Measurements from ENCODE around the gene DCUN1D1.

The DCUN1D1 gene

DNA sequence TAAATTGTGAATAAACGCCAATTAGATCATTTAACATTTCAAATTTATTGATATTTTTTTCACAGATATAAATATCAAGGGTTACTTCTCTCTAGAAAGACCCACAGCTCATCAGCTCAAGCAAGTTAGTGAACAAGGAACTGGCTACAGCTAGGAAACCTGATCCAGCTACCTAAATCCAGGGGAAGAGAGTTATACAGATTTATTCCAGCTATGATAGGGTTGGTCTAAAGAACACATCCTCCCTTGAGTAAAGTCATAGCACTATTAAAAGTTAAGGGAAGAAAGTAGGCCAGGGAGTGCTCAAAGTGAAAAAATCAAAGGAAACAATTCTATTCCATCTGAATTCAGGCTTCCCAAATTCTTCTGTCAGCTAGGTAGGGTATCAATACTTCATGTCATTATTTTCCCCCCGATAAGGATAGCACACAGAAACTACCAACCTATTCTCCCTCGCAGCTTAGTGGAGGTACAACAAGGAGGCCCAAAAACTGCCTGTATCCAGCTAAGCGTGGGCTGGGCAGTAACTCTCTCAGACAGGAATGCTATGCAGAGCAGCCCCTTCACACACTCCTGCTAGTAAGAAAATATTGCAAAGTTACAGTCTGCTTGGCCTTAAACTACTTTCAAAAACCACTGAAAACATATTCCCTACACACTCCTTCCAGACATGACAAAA lies 44.0 kb downstream of the DCUN1D1 start:
- DNase-seq (ENCODE audit: low read depth), result no peak

DNA sequence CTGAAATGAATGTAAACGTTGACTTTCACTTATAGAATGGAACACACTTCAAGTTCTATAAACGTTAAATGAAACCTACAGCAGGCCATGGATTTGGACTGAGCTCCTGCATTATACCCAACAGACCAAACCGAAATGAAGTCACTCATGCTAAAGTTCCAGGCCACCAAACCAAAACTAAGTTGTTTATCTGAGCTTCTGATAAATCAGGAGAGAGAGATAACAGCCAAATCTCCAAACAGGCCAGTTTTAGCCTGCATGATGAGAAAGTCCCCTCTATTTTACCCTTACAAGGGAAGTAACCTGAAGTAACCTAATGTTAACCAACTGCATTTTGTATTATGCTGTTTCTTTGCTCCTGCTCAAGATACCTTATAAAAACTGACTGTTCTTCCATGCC lies 44.5 kb downstream of the DCUN1D1 start:
- DNase-seq (ENCODE audit: low read depth), result no peak

DNA sequence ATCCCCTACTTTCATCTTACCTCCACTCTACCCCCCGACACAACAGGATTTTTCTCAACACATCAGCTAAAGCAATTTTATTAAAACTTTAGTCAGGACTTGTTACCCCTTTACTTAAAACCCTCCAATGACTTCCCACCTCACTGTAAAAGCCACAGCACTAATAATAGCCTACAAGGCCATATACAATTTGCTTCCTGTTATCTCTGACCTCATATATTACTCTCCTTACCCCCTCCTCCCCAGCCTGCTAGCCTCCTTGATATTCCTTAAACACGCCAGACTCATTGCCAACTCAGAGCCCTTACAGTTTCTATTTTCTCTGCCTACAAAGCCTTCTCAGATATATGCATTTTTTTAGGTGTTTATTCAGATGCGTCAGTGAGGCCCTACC lies 54.4 kb downstream of the DCUN1D1 start:
- DNase-seq (ENCODE audit: low read depth), result no peak

DNA sequence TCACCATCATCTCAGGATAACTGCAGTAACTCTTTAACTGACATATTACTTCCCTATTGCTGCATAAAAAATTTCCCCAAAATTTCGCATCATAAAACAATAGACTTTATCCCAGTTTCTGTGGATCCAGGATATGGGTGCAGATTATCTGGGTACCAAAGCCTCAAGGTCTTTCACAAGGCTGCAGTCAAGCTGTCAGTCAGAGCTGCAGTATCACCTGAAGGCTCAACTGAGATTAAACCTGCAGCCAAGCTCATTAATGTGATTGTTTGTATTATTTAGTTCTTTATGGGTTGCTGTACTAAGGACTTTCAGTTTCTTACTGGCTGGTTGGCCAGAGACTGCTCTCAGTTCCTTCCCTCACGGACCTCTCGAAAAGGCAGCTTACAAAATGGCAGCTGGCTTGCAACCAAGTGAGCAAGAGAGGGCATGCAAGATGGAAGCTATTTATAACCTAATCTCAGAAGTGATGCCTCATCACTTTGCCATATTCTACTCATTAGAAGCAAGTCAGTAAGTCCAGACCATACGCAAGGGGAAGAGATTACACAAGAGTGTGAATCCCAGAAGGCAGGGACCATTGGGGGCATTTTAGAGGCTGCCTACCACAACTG lies 54.9 kb downstream of the DCUN1D1 start:
- DNase-seq (ENCODE audit: low read depth), result no peak

DNA sequence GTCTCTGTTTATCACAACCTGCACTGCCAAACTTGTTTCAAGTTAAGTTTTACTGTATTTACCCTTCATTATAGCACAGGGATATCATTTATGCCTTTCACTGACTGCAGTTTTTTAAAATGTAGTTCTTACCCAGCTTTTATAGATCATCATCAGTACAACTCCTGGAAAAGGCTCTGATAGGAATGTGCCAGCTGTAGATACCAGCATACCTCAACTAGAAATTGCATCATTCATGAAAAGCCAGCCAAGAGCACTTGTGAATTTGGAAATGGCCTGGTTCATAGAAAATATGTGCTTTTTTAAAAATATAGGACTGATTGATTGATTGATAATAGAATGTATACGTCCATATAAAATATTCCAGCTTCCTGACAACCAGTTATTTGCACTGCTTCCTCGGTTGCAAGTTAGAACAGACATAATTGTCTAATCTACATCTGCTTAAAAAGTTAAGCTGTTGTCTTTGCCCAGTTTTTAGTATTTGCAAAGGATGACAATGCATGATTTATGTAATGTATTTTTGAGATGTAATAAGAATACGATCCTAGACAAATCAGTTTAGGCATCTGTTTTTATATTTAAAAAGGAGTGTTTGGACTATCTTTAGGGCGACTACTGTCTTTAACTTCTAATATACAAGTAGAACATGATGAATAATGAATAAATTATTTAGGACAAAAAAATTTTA lies 58.5 kb downstream of the DCUN1D1 start:
- DNase-seq (ENCODE audit: low read depth), result no peak

DNA sequence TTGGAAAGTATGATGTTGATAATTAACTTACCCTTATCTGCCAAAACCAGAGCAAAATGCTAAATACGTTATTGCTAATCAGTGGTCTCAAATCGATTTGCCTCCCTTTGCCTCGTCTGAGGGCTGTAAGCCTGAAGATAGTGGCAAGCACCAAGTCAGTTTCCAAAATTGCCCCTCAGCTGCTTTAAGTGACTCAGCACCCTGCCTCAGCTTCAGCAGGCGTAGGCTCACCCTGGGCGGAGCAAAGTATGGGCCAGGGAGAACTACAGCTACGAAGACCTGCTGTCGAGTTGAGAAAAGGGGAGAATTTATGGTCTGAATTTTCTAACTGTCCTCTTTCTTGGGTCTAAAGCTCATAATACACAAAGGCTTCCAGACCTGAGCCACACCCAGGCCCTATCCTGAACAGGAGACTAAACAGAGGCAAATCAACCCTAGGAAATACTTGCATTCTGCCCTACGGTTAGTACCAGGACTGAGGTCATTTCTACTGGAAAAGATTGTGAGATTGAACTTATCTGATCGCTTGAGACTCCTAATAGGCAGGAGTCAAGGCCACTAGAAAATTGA lies 59.7 kb downstream of the DCUN1D1 start:
- no peak for DNase-seq (ENCODE audit: low read depth)

DNA sequence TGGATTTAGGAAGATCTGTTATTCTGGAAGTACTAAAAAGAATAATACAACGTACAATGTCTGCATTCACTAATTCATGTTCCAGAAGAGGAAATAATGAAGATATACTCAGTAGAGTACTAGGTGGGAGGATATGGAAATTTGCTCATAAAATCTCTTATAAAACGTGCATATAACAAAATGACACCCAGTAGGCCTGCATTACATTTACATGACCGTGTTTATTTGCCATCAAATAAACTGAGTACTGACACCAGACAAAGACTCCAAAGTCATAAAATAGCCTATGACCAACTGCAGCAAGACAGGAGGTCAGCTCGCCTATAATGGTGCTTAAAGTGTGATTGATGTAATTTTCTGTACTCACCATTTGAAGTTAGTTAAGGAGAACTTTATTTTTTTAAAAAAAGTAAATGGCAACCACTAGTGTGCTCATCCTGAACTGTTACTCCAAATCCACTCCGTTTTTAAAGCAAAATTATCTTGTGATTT lies 60.4 kb downstream of the DCUN1D1 start:
- no peak for DNase-seq (ENCODE audit: low read depth)

DNA sequence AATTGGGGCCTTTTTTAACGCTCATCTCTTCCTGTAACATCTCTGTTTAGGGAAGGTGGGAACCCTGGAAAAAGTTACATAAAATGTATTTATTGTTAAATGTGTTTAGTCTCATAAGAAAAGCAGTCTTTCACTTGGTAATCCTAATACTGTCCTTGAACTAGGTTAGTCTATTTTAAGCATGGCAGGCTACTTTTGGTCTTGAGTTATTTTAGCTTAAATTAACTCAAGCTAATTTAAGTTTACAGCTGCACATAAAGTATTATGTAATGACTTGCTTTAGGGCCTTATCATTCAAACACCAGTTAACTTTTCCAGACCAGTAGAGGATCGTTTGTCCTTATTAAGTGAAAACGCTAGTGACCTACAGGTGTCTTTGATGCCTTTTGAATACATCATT lies 63.2 kb downstream of the DCUN1D1 start:
- no peak for DNase-seq (ENCODE audit: low read depth)

DNA sequence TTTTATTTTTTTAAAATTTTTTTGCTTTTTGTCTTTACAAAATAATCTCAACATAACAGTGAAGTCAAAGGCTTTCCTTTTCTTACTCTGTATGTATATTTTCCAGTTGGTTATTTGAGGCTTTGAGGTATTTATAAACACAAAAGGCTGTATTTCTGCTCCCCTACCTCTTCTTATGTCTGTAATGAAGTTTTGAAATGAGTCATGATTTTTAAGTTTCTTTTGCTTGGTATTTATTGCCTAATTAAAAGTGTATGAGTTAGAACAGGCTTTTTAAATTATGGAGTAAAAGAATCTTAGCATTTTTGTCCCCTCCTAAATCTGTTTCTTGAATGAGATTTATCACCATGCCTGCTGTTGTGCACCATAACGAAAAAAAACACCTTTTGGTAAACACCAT lies 66.0 kb downstream of the DCUN1D1 start:
- DNase-seq (ENCODE audit: low read depth), result no peak

DNA sequence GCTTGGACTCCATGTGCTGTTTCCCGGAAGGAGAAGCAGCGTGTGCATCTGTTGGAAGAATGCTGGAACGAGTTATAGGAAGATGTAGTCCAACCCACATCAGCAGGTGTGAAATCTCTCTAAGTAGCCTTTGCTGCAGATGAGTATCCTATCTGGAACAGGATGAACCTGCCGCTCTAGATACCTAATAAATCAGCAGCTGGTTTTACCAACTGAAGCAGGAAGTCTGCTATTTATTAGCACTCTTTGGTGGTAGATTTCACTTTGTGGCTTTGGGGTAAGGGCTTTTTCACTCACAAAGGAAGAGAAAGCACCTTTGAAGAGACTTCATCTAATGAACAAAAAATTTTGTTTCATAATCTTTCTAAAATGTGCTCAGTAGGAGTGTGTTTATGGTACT lies 66.4 kb downstream of the DCUN1D1 start:
- DNase-seq (ENCODE audit: low read depth), result no peak

DNA sequence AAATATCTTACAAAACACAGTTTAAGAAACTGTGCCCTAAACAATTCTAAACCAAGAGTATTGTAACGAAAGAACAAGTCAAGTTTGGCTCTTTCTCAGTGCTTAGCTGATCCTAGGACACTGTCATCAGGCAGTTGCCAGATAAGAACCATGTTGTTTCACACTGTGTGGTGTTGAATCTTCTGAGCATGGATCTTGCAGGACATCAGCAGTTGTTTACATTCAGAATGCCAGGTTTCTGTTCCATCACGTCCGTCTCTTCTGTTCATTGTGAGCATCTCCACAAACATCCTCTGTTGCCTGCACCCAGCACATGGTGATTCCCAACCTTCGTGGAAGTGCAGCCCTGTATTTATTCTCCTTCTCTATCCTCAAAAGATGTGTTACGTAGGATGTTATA lies 67.9 kb downstream of the DCUN1D1 start:
- no peak for DNase-seq (ENCODE audit: low read depth)

DNA sequence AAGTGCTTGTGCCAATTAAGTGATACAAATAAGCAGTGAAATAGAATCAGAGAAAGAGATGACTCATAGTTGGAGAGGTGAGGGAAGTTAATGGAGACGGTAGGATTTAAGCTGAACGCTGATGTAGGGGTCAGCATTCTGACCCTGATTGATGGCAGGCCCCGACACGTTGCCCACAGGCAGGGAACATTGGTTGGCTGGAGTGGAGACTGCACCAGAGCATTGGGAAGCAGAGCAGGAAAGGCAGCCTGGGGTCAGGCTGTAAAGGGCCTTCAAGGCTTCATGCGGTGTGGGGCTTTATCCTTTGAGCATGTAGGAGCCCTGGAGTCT lies 68.6 kb downstream of the DCUN1D1 start:
- DNase-seq (ENCODE audit: low read depth), result no peak

DNA sequence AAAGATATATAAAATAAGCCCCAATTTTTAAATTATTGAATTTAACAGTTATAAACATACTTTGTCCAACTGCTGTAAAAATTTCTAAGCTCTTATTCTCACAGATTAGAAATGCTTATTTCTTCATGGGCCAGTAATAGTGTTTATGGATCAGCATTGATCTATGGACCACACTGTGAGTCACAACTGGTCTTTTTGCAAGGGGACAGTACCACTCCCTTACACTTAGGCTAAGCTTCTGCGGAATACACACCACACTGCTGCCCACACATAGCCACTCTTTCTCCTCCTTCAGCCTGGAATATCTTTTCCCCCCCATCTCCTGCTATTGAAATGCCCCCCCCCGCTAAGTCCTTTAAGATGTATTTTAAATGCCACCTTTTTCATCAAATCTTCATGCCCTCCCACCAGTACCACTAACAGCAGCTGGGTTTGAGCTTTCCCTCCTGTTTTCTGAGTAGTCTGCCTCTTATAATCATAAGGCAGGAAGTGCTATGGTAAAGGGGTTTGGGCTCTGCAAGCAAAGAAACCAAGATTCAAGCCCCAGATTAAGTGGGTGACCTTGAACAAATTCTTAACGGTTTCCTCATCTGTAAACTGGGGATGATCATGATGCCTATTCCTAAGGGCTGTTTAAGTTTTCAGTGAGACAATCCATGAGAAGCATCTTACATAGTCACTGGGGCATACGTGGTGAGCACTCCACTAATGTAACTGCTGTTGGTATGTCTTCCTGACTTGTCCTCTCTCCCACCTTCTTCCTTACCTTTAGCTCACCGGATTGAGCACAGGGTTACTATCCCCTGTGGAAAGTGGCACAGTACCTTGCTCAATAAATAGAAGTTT lies 69.2 kb downstream of the DCUN1D1 start:
- DNase-seq (ENCODE audit: low read depth), result no peak

DNA sequence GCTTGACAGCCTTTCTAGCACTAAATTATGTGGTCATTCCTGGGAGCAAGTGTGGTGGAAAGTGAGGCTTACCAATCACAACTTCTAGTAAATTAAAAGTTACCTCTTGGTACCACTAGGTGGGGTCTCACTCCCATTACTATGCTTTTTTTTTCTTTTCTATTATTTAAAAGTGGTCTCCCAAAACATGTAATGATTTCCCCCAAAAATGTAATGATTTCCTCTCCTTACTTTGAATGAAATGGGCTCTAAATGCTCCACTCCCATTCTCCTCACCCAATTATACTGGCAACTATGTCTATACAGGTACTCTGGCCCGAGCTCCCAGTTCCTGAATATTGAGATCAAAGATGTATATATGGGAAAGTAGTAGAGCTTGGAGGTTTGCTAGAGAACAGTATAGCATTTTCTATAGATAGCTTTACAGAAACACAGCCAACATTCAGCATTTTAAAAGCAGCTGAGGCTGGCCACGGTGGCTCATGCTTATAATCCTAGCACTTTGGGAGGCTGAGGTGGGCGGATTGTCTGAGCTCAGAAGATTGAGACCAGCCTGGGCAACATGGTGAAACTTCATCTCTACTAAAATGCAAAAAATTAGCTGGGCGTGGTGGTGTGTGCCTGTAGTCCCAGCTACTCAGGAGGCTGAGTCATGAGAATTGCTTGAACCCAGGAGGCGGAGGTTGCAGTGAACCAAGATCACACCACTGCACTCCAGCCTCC lies 70.9 kb downstream of the DCUN1D1 start:
- no peak for DNase-seq (ENCODE audit: low read depth)

DNA sequence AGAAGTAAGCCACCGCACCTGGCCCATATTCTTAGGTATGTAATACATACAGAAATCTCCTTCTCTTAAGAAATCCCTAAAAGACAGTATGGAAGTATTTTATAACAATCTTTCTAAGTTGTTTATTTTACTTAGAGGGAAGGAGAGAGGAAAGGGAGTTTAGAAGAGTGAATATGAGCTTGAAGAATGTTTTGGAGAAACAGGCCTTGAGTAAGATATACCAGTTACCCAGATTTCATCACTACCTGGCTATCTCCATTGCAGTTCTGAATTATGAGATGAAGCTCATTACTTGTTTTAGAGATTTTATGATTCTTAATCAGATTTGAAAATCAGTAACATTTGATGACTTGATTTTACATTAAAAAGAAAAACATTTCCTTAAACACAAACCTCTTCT lies 71.9 kb downstream of the DCUN1D1 start:
- no peak for DNase-seq (ENCODE audit: low read depth)

DNA sequence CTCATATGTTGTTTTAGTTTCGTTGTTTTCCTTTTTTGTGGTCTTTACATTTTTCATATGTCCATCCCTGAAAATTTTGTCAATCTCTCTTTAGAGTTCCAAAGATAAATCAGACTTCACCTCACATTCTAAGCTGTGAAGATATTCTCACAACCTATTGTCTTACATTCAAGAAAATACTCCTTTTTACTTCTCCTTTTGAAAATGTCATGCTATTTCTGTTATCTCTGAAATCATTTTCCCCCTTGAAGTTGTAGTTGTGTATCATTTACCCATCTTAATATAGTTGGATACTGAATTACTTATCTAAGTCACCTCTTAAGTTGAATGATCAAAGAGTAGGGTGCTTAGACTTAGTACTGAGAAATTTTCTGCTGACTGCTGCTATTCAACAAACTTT lies 74.3 kb downstream of the DCUN1D1 start:
- no peak for DNase-seq (ENCODE audit: low read depth)

DNA sequence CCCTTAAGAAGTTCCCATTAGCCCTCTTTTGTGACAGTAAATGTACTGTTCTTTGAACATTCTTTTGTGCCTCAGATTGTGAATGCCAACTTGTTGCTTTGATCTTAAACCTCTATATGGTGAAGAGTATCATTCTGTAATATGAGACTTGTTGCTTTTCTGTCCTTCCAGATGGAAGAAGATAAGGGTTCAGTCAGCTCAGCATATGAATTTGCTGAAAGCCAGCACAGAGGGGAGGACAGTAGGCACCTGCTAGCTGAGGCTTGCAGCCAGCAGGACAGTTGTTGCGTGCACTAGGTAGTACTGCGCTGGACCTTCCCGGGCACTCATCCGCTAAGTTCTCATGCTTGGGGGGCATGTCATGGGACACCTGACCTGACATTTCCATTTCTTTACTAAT lies 74.7 kb downstream of the DCUN1D1 start:
- no peak for DNase-seq (ENCODE audit: low read depth)

DNA sequence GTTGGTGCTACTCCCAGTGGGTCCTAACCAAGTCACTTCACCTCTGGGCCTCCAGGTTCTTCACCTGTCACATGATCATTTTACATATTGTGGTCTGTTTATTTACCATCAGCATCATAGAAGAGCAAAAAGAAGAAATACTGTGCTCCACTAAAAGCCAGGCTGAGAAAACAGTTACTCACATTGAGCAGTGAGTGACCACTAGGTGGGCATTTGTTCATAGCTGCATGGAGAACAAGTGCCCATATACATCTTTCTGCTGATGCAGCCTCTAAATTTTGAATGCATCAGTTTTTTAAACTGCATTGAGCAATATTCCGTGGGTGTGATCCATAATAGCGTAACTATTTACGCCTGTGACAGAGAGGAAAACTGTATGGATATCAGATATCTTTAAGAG lies 76.2 kb downstream of the DCUN1D1 start:
- no peak for DNase-seq (ENCODE audit: low read depth)

DNA sequence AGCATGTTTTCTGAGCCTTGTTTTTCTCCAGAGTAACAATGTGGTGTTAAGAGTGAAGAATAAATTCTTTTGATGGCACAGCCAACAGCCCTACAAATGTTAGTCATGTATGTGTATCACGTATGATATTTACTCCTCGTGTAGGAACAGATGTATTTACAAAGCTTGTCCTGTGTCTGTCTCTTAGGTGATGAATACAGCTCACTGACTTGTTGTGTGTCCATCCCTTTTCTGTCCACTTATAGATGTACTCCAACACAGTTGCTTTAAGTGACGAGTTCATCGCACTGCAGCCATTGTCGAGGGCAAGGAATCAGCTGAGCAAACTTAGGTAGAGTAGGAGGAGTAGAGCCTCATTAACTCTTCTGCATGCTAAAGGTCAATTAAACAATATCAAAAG lies 78.1 kb downstream of the DCUN1D1 start:
- no peak for DNase-seq (ENCODE audit: low read depth)

DNA sequence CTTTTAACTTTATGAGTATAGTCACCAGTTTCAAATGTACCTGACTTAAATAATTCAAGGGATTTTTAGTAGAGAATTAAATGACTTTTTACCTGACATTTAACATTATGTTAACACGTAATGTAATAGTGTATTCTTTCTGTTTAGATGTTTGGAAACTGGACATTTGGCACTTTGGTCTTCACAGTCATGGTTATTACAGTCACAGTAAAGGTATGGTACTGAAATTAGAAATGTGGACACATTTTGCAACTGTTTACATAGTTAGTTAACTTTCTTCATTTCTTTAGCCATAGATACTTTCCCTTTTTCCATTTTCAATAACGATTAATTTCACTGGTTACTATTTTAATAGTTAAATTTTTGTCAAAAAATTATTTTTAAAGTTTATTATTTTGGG lies 83.8 kb downstream of the DCUN1D1 start:
- DNase-seq (ENCODE audit: low read depth), result no peak

DNA sequence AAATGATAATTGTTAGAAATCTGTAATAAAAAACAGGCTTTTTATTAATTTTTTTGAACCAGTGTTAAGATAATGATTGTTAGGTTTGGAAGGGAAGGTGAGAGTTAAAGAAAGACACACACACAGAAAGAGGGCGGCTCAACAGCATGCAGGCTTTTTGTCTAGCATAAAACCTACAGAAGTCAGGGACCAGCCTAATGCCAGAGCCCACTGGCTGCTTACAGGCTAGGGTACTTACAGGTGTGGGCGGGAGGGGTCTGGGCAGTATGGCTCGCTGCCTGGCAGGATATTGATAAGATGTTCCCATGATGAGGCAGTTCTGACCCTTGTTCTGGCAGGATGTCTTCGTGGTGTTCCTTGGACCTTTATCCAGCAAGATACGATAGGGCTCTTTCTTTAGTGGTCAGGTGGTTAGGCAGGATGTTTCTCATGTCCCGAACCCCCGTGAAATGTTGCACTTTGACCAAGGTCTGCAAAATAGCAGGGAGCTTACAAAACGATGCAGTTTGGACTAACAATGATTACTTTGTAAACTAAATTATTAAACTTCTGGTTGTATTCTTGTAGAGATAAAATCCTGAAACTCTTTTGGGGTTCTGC lies 84.7 kb downstream of the DCUN1D1 start:
- no peak for DNase-seq (ENCODE audit: low read depth)

Data from T-helper 22 cell (primary cell).